ENCODE data around the gene DACT3.
A peak's percentile ranks its signal among the peaks of the same experiment; 100 is the strongest.

The DACT3 gene

GRCh38 chr19:46621191-46622117 lies 39.5 kb downstream of the DACT3 start:
- TF ChIP-seq CTCF (IDR thresholded peaks at IDR 0.05; ENCODE audit: low read depth, low read length), result peak; percentile 24
- no peak overlapping the region for H3K4me3 ChIP-seq (ENCODE audit: low read depth, low read length)
- in situ Hi-C loops (cut with HindIII; ENCODE audit: low sequenced_read_pairs), result no loop called here
- no peak for DNase-seq (ENCODE audit: low read depth, low spot score)

GRCh38 chr19:46620716-46621115 lies 40.3 kb downstream of the DACT3 start:
- H3K4me3 ChIP-seq (ENCODE audit: low read depth, low read length), result no peak overlapping the region
- TF ChIP-seq CTCF (IDR thresholded peaks at IDR 0.05; ENCODE audit: low read depth, low read length), result no peak
- DNase-seq (ENCODE audit: low read depth, low spot score), result no peak
- in situ Hi-C loops (cut with HindIII; ENCODE audit: low sequenced_read_pairs), result no loop called here

GRCh38 chr19:46620267-46620666 lies 40.7 kb downstream of the DACT3 start:
- no peak overlapping the region for H3K4me3 ChIP-seq (ENCODE audit: low read depth, low read length)
- DNase-seq (ENCODE audit: low read depth, low spot score), result no peak
- in situ Hi-C loops (cut with HindIII; ENCODE audit: low sequenced_read_pairs), result no loop called here
- TF ChIP-seq CTCF (IDR thresholded peaks at IDR 0.05; ENCODE audit: low read depth, low read length), result no peak

- DNase-seq (ENCODE audit: low read depth, low spot score), result no peak
- H3K4me3 ChIP-seq (ENCODE audit: low read depth, low read length), result no peak overlapping the region
- in situ Hi-C loops (cut with HindIII; ENCODE audit: low sequenced_read_pairs), result no loop called here
- no peak for TF ChIP-seq CTCF (IDR thresholded peaks at IDR 0.05; ENCODE audit: low read depth, low read length)
These were observed 42.2 kb downstream of the DACT3 start for GRCh38 chr19:46618670-46619231.

GRCh38 chr19:46617601-46618000 lies 43.4 kb downstream of the DACT3 start:
- in situ Hi-C loops (cut with HindIII; ENCODE audit: low sequenced_read_pairs), result no loop called here
- H3K4me3 ChIP-seq (ENCODE audit: low read depth, low read length), result no peak overlapping the region
- no peak for TF ChIP-seq CTCF (IDR thresholded peaks at IDR 0.05; ENCODE audit: low read depth, low read length)
- DNase-seq (ENCODE audit: low read depth, low spot score), result no peak

- no peak overlapping the region for H3K4me3 ChIP-seq (ENCODE audit: low read depth, low read length)
- peak; percentile 58 for DNase-seq (ENCODE audit: low read depth, low spot score)
These were observed 44.2 kb downstream of the DACT3 start for GRCh38 chr19:46616631-46617322.

More at GRCh38 chr19:46616631-46617322, 44.2 kb downstream of the DACT3 start:
- in situ Hi-C loops (cut with HindIII; ENCODE audit: low sequenced_read_pairs), result no loop called here
- TF ChIP-seq CTCF (IDR thresholded peaks at IDR 0.05; ENCODE audit: low read depth, low read length), result peak; percentile 53
